CD4-positive, CD25-positive, alpha-beta regulatory T cell (primary cell): Measurements from ENCODE around the gene ABHD5. TPM values are rescaled to one million over a fixed set of nuclear protein-coding genes. Genes with fewer than 3 reads are reported as not detected.

Experiments
- ATAC-seq, 2 donors: fragments of 150-1000 bp; cut with Tn5 transposase; one replicate each; pipeline ENCODE4 v1.10.0; 2021; ENCODE audit warnings: low read depth in 2 of 2, moderate number of reproducible peaks in 2 of 2, moderate library complexity in 1 of 2
- DNase-seq, 3 donors: peaks; one replicate each; pipeline versions ENCODE4 v3.0.0 to v3.0.0-alpha.2; 2012 to 2022; ENCODE audit warnings: mixed read lengths in 1 of 3
- H3K27ac ChIP-seq: one replicate; pipeline ENCODE4 v1.7.0; 2013; ENCODE audit warnings: mild to moderate bottlenecking, low read length; ENCODE audit not compliant: insufficient read depth, poor library complexity, severe bottlenecking
- H3K27me3 ChIP-seq: one replicate; pipeline ENCODE4 v1.7.0; 2013; ENCODE audit warnings: low read length; ENCODE audit not compliant: control insufficient read depth, insufficient read depth
- H3K36me3 ChIP-seq: one replicate; pipeline ENCODE4 v1.7.0; 2013; ENCODE audit warnings: mild to moderate bottlenecking, low read length, moderate library complexity; ENCODE audit not compliant: control insufficient read depth, insufficient read depth
- H3K4me1 ChIP-seq: 2 replicates; pipeline ENCODE4 v1.7.0; 2013; ENCODE audit warnings: mild to moderate bottlenecking, low read length; ENCODE audit not compliant: insufficient read depth, control insufficient read depth, poor library complexity, severe bottlenecking
- H3K4me3 ChIP-seq: one replicate; pipeline ENCODE4 v1.7.0; 2013; ENCODE audit warnings: low read depth, mild to moderate bottlenecking, low read length, moderate library complexity
- H3K9me3 ChIP-seq, 2 experiments: 1 replicate in 1 of 2; 2 replicates in 1 of 2; pipeline ENCODE4 v1.7.0; 2013; ENCODE audit warnings: low read length in 2 of 2, mild to moderate bottlenecking in 1 of 2, moderate library complexity in 1 of 2; ENCODE audit not compliant: control insufficient read depth in 2 of 2
- H3K27ac Mint-ChIP-seq, 3 donors: one replicate each; pipeline ENCODE4 v1.8.0; 2020 to 2022; ENCODE audit warnings: mild to moderate bottlenecking in 3 of 3, mixed read lengths in 3 of 3, moderate library complexity in 2 of 3
- H3K27me3 Mint-ChIP-seq: one replicate; pipeline ENCODE4 v1.8.0; 2022; ENCODE audit warnings: mild to moderate bottlenecking, mixed read lengths
- H3K36me3 Mint-ChIP-seq: one replicate; pipeline ENCODE4 v1.8.0; 2020; ENCODE audit warnings: mixed read lengths
- H3K4me1 Mint-ChIP-seq, 4 donors: one replicate each; pipeline ENCODE4 v1.8.0; 2020 to 2022; ENCODE audit warnings: mixed read lengths in 4 of 4, mild to moderate bottlenecking in 1 of 4
- H3K4me3 Mint-ChIP-seq, 4 donors: one replicate each; pipeline ENCODE4 v1.8.0; 2020 to 2022; ENCODE audit warnings: mild to moderate bottlenecking in 4 of 4, mixed read lengths in 4 of 4, moderate library complexity in 3 of 4
- H3K9me3 Mint-ChIP-seq, 7 donors: one replicate each; pipeline ENCODE4 v1.8.0; 2020 to 2022; ENCODE audit warnings: mixed read lengths in 7 of 7, mild to moderate bottlenecking in 3 of 7, moderate library complexity in 2 of 7
- polyA plus RNA-seq, 4 donors: library from polyadenylated mRNA; unstranded; fragments of 300-500 nt; fragmentation: Illumina TruSeq; gene quantifications; one replicate each; pipeline ENCODE4 v1.2.3, GENCODE V29; 2021
- total RNA-seq: library from RNA; stranded (reverse); gene quantifications from one replicate; pipeline ENCODE4 v1.2.3, GENCODE V29; 2022

ABHD5 gene
- total and polyA plus RNA-seq, 5 donors from 2014 or later = 10.2 to 22.8 (median 15.7) TPM

DNA sequence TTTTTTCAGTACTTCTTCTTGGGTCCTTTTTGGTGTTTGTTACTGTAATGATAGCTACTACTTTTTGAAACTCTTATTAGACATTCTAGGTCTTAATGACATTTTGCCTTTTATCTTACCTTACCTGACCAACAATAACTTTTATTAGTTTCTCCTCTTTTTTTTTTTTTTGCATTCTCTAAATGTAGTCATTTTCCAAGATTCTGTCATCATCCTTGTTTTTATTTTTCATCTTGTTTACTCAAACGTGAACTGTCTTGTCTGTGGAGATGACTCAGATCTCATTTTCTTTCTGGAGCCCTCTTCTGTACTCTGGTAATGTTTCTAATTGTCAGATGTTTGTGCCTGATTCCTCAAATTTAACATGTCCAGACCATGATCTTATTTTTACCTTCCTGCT, 2.9 kb downstream of the ABHD5 start:
- Histone ChIP-seq H3K27ac (no peak overlapping the region), H3K4me1 (peaks cover 29% of the 10 kb centered on the region), H3K9me3 (no peaks in the 10 kb centered on the region), H3K27me3 (no peaks in the 10 kb centered on the region), H3K4me3 (no peak overlapping the region), H3K36me3 (no peaks in the 10 kb centered on the region)
- H3K27me3 Mint-ChIP-seq = peaks cover 6% of the 10 kb centered on the region
- no peaks in the 10 kb centered on the region for H3K9me3 Mint-ChIP-seq
- H3K4me3 Mint-ChIP-seq = peak overlapping the region in 3 of 4 donors; percentile 40 to 97 (median 86)
- H3K4me1 Mint-ChIP-seq = peaks cover 30 to 63% (median 45%) of the 10 kb centered on the region in 4 donors
- DNase-seq = no peak
- no peak for ATAC-seq
- peaks cover 3% of the 10 kb centered on the region for H3K36me3 Mint-ChIP-seq
- H3K27ac Mint-ChIP-seq = no peak overlapping the region

DNA sequence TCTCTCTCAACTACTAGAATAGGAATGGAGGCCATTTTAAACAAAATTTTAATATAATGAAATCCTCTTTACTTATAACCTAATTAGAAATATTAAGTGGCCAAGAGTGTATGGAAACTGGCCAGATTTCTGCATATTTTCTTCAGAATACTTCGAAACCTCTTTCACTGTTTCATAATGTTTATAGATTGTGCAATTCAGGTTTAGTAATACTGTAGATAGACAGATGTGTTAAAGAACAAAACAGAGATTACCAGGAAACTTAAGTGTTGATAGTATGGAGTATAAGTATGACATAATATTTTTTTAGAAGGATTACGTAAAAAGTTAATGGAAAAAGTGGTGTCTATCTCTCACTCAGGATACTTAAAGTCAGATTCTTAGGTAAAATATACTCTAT, 4.7 kb downstream of the ABHD5 start:
- no peak for ATAC-seq
- DNase-seq = no peak
- Mint-ChIP-seq H3K27me3 (peaks cover 3% of the 10 kb centered on the region), H3K9me3 (no peaks in the 10 kb centered on the region), H3K27ac (no peak overlapping the region), H3K36me3 (peaks cover 6% of the 10 kb centered on the region), H3K4me3 (no peak overlapping the region), H3K4me1 (peaks cover 32 to 59% (median 45%) of the 10 kb centered on the region in 4 donors)
- Histone ChIP-seq H3K36me3 (no peaks in the 10 kb centered on the region), H3K4me1 (peaks cover 24% of the 10 kb centered on the region), H3K9me3 (no peaks in the 10 kb centered on the region), H3K27me3 (no peaks in the 10 kb centered on the region), H3K27ac (no peak overlapping the region), H3K4me3 (no peak overlapping the region)

DNA sequence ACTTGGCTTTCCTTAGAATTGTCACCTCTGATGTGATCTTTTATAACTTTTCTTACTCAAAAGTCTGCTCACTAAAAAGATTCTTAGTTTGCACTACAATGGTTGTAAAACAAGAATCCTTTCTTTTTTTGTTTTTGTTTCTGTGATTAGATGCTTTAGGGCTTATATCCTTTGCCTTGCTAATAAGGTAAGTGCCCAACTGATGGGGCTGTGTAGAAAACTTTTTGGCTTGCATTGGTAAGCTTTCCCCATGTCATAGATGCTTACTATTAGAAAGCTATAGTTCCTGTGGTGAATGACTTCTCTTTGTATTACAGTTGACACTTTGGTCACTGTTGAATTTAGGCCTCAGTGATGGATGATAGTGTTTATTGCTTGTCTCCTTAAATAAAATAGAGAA, 5.1 kb downstream of the ABHD5 start:
- no peak overlapping the region for H3K27ac ChIP-seq
- Mint-ChIP-seq H3K36me3 (peaks cover 6% of the 10 kb centered on the region), H3K27me3 (no peaks in the 10 kb centered on the region), H3K4me1 (peaks cover 32 to 55% (median 44%) of the 10 kb centered on the region in 4 donors), H3K27ac (peak overlapping the region in 1 of 3 donors; percentile 30), H3K9me3 (no peaks in the 10 kb centered on the region), H3K4me3 (no peak overlapping the region)
- H3K27me3 ChIP-seq = no peaks in the 10 kb centered on the region
- no peaks in the 10 kb centered on the region for H3K9me3 ChIP-seq
- H3K4me3 ChIP-seq = no peak overlapping the region
- H3K4me1 ChIP-seq = peaks cover 23% of the 10 kb centered on the region
- peaks cover 2% of the 10 kb centered on the region for H3K36me3 ChIP-seq
- no peak for ATAC-seq
- no peak for DNase-seq

DNA sequence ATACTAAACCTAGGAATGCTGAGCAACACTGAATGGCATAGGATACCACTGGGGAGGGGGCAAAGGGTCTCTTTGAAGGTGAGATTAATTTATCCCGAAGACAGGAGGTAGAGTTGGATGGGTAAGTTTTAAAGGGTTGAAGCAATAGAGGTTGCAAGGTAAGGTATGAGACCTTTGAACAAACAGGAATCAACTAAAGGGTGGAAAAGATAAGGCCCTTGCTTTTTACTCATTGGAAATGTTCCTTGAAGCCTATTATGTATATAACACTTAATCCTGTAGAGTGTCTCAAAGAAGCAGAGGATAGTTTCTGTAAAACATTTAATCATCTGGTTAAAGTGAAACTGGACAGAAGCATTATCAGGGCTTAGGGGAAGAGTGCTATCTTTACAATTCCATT, 5.7 kb downstream of the ABHD5 start:
- H3K27me3 Mint-ChIP-seq = no peaks in the 10 kb centered on the region
- H3K27ac Mint-ChIP-seq = peak overlapping the region in 2 of 3 donors; percentile 30 to 77
- Histone ChIP-seq H3K9me3 (no peaks in the 10 kb centered on the region), H3K36me3 (peaks cover 7% of the 10 kb centered on the region), H3K4me1 (peaks cover 22% of the 10 kb centered on the region), H3K27ac (no peak overlapping the region), H3K4me3 (no peak overlapping the region), H3K27me3 (no peaks in the 10 kb centered on the region)
- H3K4me3 Mint-ChIP-seq = no peak overlapping the region
- H3K4me1 Mint-ChIP-seq = peaks cover 32 to 54% (median 44%) of the 10 kb centered on the region in 4 donors
- DNase-seq (no peak), ATAC-seq (no peak)
- H3K36me3 Mint-ChIP-seq = peaks cover 6% of the 10 kb centered on the region
- no peaks in the 10 kb centered on the region for H3K9me3 Mint-ChIP-seq

DNA sequence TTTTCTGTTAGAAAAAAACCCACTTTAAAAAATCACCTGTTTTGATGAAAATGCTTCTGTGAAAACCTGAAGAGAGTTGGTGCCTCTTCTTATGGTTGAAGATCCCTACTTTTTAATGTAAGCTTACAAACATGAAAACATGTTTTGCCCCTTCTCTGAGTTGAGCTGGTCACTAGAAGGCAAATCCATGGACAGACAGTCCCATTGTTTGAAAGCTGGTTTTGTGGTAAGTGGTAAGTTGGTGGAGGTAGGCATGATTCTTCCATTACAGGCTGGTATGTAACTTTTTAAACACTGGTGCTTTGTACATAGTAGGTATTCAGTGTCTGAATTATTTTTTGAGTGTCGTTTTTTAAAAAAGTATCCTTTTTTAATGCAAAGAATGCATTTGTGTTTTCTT, 6.1 kb downstream of the ABHD5 start:
- H3K9me3 Mint-ChIP-seq = no peaks in the 10 kb centered on the region
- peaks cover 27 to 50% (median 40%) of the 10 kb centered on the region in 4 donors for H3K4me1 Mint-ChIP-seq
- no peak overlapping the region for H3K4me3 Mint-ChIP-seq
- DNase-seq (no peak), ATAC-seq (no peak)
- no peaks in the 10 kb centered on the region for H3K27me3 Mint-ChIP-seq
- Histone ChIP-seq H3K4me3 (no peak overlapping the region), H3K27me3 (no peaks in the 10 kb centered on the region), H3K4me1 (peaks cover 17% of the 10 kb centered on the region), H3K27ac (no peak overlapping the region), H3K36me3 (peaks cover 10% of the 10 kb centered on the region), H3K9me3 (no peaks in the 10 kb centered on the region)
- H3K27ac Mint-ChIP-seq = no peak overlapping the region
- H3K36me3 Mint-ChIP-seq = peaks cover 6% of the 10 kb centered on the region

DNA sequence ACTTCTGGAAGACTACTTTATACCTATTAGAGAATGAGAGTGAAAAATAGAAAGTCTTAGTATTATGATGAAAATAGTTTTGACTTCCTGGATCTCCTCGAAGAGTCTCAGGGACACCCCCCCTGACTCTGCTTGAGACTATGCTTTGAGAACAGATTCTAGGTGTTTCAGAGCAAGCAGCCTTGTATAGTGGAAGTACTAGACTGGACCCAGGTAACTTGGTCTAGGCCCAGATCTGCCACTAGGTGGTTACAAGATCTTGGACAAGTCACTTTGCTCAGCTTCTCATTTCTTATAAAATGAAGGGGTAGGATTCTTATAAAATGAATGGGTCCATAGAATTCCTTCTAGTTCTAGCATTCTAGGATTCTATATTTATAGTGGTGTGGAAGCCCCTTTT, 9.1 kb downstream of the ABHD5 start:
- peaks cover 10% of the 10 kb centered on the region for H3K36me3 Mint-ChIP-seq
- H3K4me1 Mint-ChIP-seq = peaks cover 20 to 23% (median 22%) of the 10 kb centered on the region in 4 donors
- peaks cover 21% of the 10 kb centered on the region for H3K36me3 ChIP-seq
- no peak overlapping the region for H3K4me3 ChIP-seq
- H3K27me3 ChIP-seq = no peaks in the 10 kb centered on the region
- H3K4me3 Mint-ChIP-seq = no peak overlapping the region
- H3K9me3 Mint-ChIP-seq = no peaks in the 10 kb centered on the region
- H3K9me3 ChIP-seq = no peaks in the 10 kb centered on the region
- peak; percentile 50 to 58 for ATAC-seq
- H3K27ac ChIP-seq = no peak overlapping the region
- no peaks in the 10 kb centered on the region for H3K27me3 Mint-ChIP-seq
- peak in 2 of 3 donors; percentile 33 to 60 for DNase-seq
- H3K4me1 ChIP-seq = no peaks in the 10 kb centered on the region
- no peak overlapping the region for H3K27ac Mint-ChIP-seq

DNA sequence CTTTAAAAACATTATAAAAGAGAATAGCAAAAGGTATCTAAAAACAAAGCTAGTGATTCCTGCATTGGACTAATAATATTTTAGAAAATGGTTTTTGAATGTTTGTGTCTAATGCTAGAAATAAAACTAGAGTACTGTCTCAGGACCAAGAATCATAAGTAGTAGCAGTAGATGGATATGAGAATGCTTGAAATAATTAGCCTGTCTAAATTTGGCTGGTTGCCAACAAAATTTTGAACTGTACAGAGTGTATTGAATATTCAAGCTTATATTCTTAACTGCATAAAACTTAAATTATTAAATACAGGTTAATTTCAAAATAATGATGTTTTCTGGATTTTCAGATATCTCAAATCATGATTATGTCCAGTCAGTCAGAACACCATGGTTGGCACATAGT, 14.0 kb downstream of the ABHD5 start:
- Histone ChIP-seq H3K27me3 (no peaks in the 10 kb centered on the region), H3K27ac (no peak overlapping the region), H3K4me1 (no peaks in the 10 kb centered on the region), H3K4me3 (no peak overlapping the region), H3K9me3 (no peaks in the 10 kb centered on the region), H3K36me3 (peaks cover 26% of the 10 kb centered on the region)
- ATAC-seq (no peak), DNase-seq (no peak)
- Mint-ChIP-seq H3K4me1 (peaks cover 4 to 17% (median 6%) of the 10 kb centered on the region in 4 donors), H3K9me3 (no peaks in the 10 kb centered on the region), H3K36me3 (peaks cover 22% of the 10 kb centered on the region), H3K27ac (no peak overlapping the region), H3K27me3 (no peaks in the 10 kb centered on the region), H3K4me3 (no peak overlapping the region)

DNA sequence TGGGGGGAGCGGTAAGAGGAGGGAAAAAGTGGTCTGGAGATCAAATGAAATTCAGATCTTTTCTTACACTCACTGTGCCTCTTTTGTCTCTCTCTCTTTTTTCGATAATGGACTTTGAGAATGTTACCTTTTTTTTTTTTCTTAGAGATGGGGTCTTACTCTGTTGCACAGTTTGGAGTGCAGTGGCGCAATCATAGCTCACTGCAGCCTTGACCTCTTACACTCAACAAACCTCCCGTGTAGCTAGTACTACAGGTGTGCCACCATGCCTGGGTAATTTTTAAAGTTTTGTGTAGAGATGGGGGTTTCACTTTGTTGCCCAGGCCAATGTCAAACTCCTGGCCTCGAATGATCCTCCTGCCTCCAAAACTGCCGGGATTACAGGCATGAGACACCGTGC, 15.6 kb downstream of the ABHD5 start:
- Histone ChIP-seq H3K36me3 (peaks cover 21% of the 10 kb centered on the region), H3K4me3 (no peak overlapping the region), H3K9me3 (no peaks in the 10 kb centered on the region), H3K27ac (no peak overlapping the region), H3K27me3 (no peaks in the 10 kb centered on the region), H3K4me1 (no peaks in the 10 kb centered on the region)
- H3K4me1 Mint-ChIP-seq = peaks cover 0 to 16% (median 9%) of the 10 kb centered on the region in 4 donors
- peaks cover 22% of the 10 kb centered on the region for H3K36me3 Mint-ChIP-seq
- DNase-seq (no peak), ATAC-seq (no peak)
- no peak overlapping the region for H3K4me3 Mint-ChIP-seq
- H3K27ac Mint-ChIP-seq = no peak overlapping the region
- no peaks in the 10 kb centered on the region for H3K27me3 Mint-ChIP-seq
- no peaks in the 10 kb centered on the region for H3K9me3 Mint-ChIP-seq
